ENCODE data around the gene ZNF597.

ZNF597 gene

DNA sequence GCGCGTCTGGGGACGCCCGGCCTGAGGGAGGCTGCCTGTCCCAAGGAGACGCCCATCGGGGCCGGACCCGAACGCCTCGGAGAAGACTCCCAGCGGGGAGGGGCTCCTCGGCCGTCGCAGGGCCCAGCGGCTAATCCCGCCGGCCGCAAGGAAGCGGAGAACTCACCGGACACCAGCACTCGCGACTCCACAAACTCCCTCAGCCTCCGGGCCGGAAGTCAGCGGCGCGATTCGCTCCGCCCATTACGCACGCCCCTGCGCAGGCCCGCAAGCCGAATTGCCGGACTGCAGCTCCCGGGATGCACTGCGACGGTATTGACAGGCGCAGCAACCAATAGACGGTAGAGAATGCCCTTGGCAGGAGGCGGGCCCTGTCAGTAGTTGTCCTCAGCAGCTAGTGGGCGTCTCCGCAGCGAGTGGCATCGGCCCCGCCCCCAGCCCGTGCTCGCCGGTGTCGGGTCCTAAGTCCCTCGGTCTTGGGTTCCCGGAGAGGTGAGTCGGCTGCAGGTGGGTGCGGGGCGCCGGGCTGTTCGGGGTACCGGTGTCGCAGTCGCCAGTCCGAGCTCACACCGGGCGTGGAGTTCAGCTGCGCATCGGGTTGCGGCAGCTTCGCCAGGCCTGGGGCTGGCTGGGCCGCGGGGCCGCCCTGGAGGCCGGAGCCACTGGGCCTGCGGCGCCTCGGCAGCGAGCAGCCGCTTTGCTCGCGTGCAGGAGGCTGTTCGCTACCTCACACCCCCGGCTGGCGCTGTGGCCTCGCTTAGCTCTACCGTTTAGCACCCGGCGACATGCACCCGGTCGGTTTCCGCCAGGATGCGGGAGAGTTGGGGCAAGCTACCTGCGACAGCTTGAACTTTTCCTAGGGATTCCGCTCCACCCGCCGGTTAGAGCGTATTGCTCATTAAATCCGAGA is 42.3 kb downstream of the ZNF597 start, which contains the start of the genes ZNF174 and ZSCAN32:
Gene ZNF174 (plus strand): TSS at position 437 of the 910 bp plus-strand sequence. CDS start 790 bp downstream, outside the sequence.
Gene ZSCAN32 (minus strand): TSS at position 226 of the 910 bp plus-strand sequence. CDS start 3,447 bp downstream, outside the sequence.
- DNase-seq (ENCODE audit: low read depth in 1 of 2, low spot score in 1 of 2) = peak; percentile 99
- TF ChIP-seq JUND (IDR thresholded peaks at IDR 0.05; ENCODE audit: low read depth) = no peak
- in situ Hi-C loops (cut with HindIII; ENCODE audit: low pct_unique_long_range_greater_than_20kb, low sequenced_read_pairs) = no loop called here

DNA sequence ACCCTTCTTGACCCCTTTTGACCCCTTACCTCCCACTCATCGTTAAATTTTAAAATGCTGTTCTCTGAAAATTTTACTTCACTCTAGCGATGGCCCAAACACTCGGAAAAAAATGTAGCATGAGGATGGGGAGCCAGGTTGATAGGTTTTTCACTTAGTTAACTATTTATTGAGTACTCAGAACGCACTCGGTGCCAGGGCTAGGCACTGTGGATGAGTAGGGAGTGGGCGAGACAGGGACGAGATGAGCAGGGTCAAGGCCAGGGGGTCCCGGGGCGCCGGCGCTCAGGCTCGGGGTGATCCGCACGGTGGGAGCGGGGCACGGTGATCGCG is 42.9 kb downstream of the ZNF597 start:
- in situ Hi-C loops (cut with HindIII; ENCODE audit: low pct_unique_long_range_greater_than_20kb, low sequenced_read_pairs) = no loop called here
- TF ChIP-seq JUND (IDR thresholded peaks at IDR 0.05; ENCODE audit: low read depth) = no peak
- no peak for DNase-seq (ENCODE audit: low read depth in 1 of 2, low spot score in 1 of 2)

DNA sequence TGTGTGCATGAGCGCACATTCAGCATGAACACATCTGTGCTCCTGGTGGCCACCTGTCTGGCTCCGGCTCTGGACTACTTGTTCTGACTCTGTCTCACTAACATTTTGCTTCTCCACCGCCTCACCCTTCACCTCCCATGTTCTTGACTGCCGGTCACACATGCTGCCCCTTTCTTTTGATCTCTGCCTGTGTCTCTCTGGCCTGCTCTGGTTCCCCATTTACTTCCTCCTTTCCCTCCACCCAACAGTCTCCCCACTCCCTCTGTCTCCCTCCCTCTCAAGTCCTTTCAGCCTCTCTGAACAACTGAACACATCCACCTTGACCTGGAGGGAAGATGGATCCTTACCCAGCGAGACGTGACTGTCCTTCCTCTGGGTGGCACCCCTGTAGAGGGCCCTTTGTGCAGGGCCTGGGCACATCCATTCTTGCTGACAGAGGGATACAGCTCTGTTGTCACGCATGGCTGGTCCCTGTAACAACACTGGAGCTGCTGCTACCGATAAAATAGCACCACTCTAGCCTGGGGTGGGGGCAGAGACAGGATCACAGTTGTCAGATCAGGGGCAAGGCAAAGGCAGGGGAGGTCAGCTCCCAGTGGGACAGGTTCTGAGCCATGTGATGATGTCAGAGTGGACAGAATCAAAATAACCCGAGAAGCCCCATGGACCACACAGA is 53.5 kb downstream of the ZNF597 start:
- no peak for TF ChIP-seq JUND (IDR thresholded peaks at IDR 0.05; ENCODE audit: low read depth)
- DNase-seq (ENCODE audit: low read depth in 1 of 2, low spot score in 1 of 2) = no peak
- in situ Hi-C loops (cut with HindIII; ENCODE audit: low pct_unique_long_range_greater_than_20kb, low sequenced_read_pairs) = no loop called here

DNA sequence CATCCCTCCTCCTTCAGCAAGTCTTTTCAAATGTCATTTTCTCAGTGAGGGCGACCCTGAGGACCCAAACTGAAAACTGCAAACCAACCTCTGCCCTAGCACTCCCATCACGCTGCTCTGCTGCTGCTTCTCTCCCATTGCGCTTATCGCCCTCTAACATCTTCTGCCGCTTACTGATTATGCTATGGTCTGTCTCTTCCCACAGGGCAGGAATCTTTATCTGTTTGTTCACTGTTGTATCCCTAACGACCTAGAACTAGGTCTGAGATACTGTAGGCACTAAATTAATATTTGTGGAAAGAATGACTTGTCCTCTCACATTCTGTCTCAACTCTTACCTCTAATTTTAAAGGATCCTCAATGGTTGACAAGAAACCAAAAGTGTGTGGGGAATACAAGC is 55.0 kb downstream of the ZNF597 start:
- no peak for DNase-seq (ENCODE audit: low read depth in 1 of 2, low spot score in 1 of 2)
- TF ChIP-seq JUND (IDR thresholded peaks at IDR 0.05; ENCODE audit: low read depth) = no peak
- in situ Hi-C loops (cut with HindIII; ENCODE audit: low pct_unique_long_range_greater_than_20kb, low sequenced_read_pairs) = no loop called here

- in situ Hi-C loops (cut with HindIII; ENCODE audit: low pct_unique_long_range_greater_than_20kb, low sequenced_read_pairs) = no loop called here
- DNase-seq (ENCODE audit: low read depth in 1 of 2, low spot score in 1 of 2) = peak in 1 of 2 experiments; percentile 22
Observed at GRCh38 chr16:3383045-3383448, 60.3 kb downstream of the ZNF597 start.

More at GRCh38 chr16:3383045-3383448, 60.3 kb downstream of the ZNF597 start:
- TF ChIP-seq JUND (IDR thresholded peaks at IDR 0.05; ENCODE audit: low read depth) = no peak
